NCI-H2196 (cell line): Measurements from ENCODE around the gene NSUN4.
"Not testable (repeated sequence)": the region's sequence is repeated elsewhere in the genome, so short reads cannot be mapped to it uniquely, and the experiment has no call there.

Source experiments
- DNase-seq: peaks from one replicate; lab custom pipeline; 2025; ENCODE audit not compliant: unreplicated experiment; lab: John Stamatoyannopoulos, UW

The NSUN4 gene

GRCh38 chr1:46325285-46326076, 15.1 kb upstream of the NSUN4 start:
- not testable (repeated sequence) for DNase-seq

GRCh38 chr1:46328182-46328581, 12.4 kb upstream of the NSUN4 start:
- DNase-seq = not testable (repeated sequence)

GRCh38 chr1:46329807-46330206, 10.8 kb upstream of the NSUN4 start:
- DNase-seq = not testable (repeated sequence)

- not testable (repeated sequence) for DNase-seq
Measured at GRCh38 chr1:46330381-46330780, 10.2 kb upstream of the NSUN4 start.

GRCh38 chr1:46331786-46332540, 8.6 kb upstream of the NSUN4 start:
- not testable (repeated sequence) for DNase-seq

GRCh38 chr1:46333300-46334029, 7.1 kb upstream of the NSUN4 start:
- DNase-seq = peak; percentile 42

GRCh38 chr1:46334030-46334384, 6.6 kb upstream of the NSUN4 start:
- DNase-seq = no peak

- no peak for DNase-seq
Measured at GRCh38 chr1:46335081-46335480, 5.5 kb upstream of the NSUN4 start.

GRCh38 chr1:46337409-46337808, 3.2 kb upstream of the NSUN4 start:
- not testable (repeated sequence) for DNase-seq

GRCh38 chr1:46341222-46342083, 846 bp downstream of the NSUN4 start:
- no peak for DNase-seq

- DNase-seq = no peak
Measured at GRCh38 chr1:46342084-46342656, 1.6 kb downstream of the NSUN4 start.

- no peak for DNase-seq
Measured at GRCh38 chr1:46342677-46343350, 2.2 kb downstream of the NSUN4 start.

GRCh38 chr1:46343351-46343695, 2.7 kb downstream of the NSUN4 start:
- no peak for DNase-seq

GRCh38 chr1:46343705-46344104, 3.1 kb downstream of the NSUN4 start:
- DNase-seq = no peak

- no peak for DNase-seq
Measured at GRCh38 chr1:46344481-46344880, 3.9 kb downstream of the NSUN4 start.

GRCh38 chr1:46345281-46345680, 4.7 kb downstream of the NSUN4 start:
- DNase-seq = no peak

- no peak for DNase-seq
Measured at GRCh38 chr1:46352363-46352762, 11.8 kb downstream of the NSUN4 start.

GRCh38 chr1:46355920-46356319, 15.3 kb downstream of the NSUN4 start:
- DNase-seq = not testable (repeated sequence)

GRCh38 chr1:46362158-46362557, 21.6 kb downstream of the NSUN4 start:
- no peak for DNase-seq

- no peak for DNase-seq
Measured at GRCh38 chr1:46363121-46363520, 22.5 kb downstream of the NSUN4 start.
